HG02970 (cell line): Measurements from ENCODE around the gene ATIC.

Experiments
- ATAC-seq: cut with Tn5 transposase; IDR thresholded peaks from one replicate; pipeline ENCODE4 v1.9.1; 2021; ENCODE audit warnings: mild to moderate bottlenecking, moderate library complexity, moderate number of reproducible peaks; ENCODE audit not compliant: unreplicated experiment, low FRiP score

The ATIC gene

GRCh38 chr2:215374002-215374401, 62.1 kb downstream of the ATIC start:
- ATAC-seq = no peak

GRCh38 chr2:215374642-215375466, 63.0 kb downstream of the ATIC start:
- no peak for ATAC-seq

GRCh38 chr2:215375467-215375830, 63.6 kb downstream of the ATIC start:
- no peak for ATAC-seq

- ATAC-seq = no peak
Observed at GRCh38 chr2:215376103-215376780, 64.4 kb downstream of the ATIC start.

GRCh38 chr2:215377283-215377682, 65.4 kb downstream of the ATIC start:
- no peak for ATAC-seq

- no peak for ATAC-seq
Observed at GRCh38 chr2:215378045-215378444, 66.2 kb downstream of the ATIC start.

- no peak for ATAC-seq
Observed at GRCh38 chr2:215379039-215379438, 67.2 kb downstream of the ATIC start.

- ATAC-seq = no peak
Observed at GRCh38 chr2:215379948-215380347, 68.1 kb downstream of the ATIC start.

GRCh38 chr2:215380699-215381098, 68.8 kb downstream of the ATIC start:
- ATAC-seq = no peak

- ATAC-seq = no peak
Observed at GRCh38 chr2:215382011-215382410, 70.2 kb downstream of the ATIC start.

- no peak for ATAC-seq
Observed at GRCh38 chr2:215382480-215382879, 70.6 kb downstream of the ATIC start.

GRCh38 chr2:215383652-215384279, 71.9 kb downstream of the ATIC start:
- ATAC-seq = no peak

GRCh38 chr2:215384710-215385109, 72.9 kb downstream of the ATIC start:
- no peak for ATAC-seq

- no peak for ATAC-seq
Observed at GRCh38 chr2:215386566-215386965, 74.7 kb downstream of the ATIC start.

GRCh38 chr2:215388002-215388728, 76.3 kb downstream of the ATIC start:
- no peak for ATAC-seq

GRCh38 chr2:215390550-215390913, 78.7 kb downstream of the ATIC start:
- no peak for ATAC-seq

- ATAC-seq = no peak
Observed at GRCh38 chr2:215391531-215391930, 79.7 kb downstream of the ATIC start.

- ATAC-seq = no peak
Observed at GRCh38 chr2:215392164-215392563, 80.3 kb downstream of the ATIC start.

- no peak for ATAC-seq
Observed at GRCh38 chr2:215392687-215393270, 80.9 kb downstream of the ATIC start.

- ATAC-seq = no peak
Observed at GRCh38 chr2:215394102-215394805, 82.4 kb downstream of the ATIC start.
